SK-N-SH treated with all-trans-retinoic acid at 6 μM for 48 hours (cell line): ENCODE data around the gene ARFRP1.

ENCODE experiments used
- ATAC-seq: fragments of 200-7000 bp; cut with Tn5 transposase; 3 replicates; pipeline ENCODE4 v1.9.1; 2020; ENCODE audit warnings: mild to moderate bottlenecking, moderate library complexity
- BACH2 ChIP-seq: fragments of 250-450 bp; sonication (Bioruptor Pico); IDR thresholded peaks from 2 replicates; pipeline ENCODE4 v1.9.0; 2021; ENCODE audit warnings: mild to moderate bottlenecking, borderline replicate concordance
- CREB5 ChIP-seq: fragments of 250-450 bp; sonication (Bioruptor Pico); IDR thresholded peaks from 2 replicates; pipeline ENCODE4 v1.5.1; 2020; ENCODE audit warnings: low read depth, mild to moderate bottlenecking, moderate library complexity
- CSDC2 ChIP-seq: fragments of 250-450 bp; sonication (Bioruptor Pico); IDR thresholded peaks from 2 replicates; pipeline ENCODE4 v1.5.0; 2020; ENCODE audit warnings: mild to moderate bottlenecking, moderate library complexity
- ESRRG ChIP-seq: fragments of 250-450 bp; sonication (Bioruptor Pico); IDR thresholded peaks from 2 replicates; pipeline ENCODE4 v1.6.1; 2021; ENCODE audit warnings: mild to moderate bottlenecking
- ISL1 ChIP-seq: fragments of 250-450 bp; sonication (Bioruptor Pico); IDR thresholded peaks from 2 replicates; pipeline ENCODE4 v2.1.2; 2022; ENCODE audit warnings: mild to moderate bottlenecking, moderate library complexity
- OSR1 ChIP-seq: fragments of 250-450 bp; sonication (Bioruptor Pico); IDR thresholded peaks from 2 replicates; pipeline ENCODE4 v1.8.0; 2022; ENCODE audit warnings: moderate library complexity, mild to moderate bottlenecking, inconsistent platforms
- PPARA ChIP-seq: fragments of 250-450 bp; sonication (Bioruptor Pico); IDR thresholded peaks from 2 replicates; pipeline ENCODE4 v1.5.0; 2020; ENCODE audit warnings: mild to moderate bottlenecking, borderline replicate concordance
- RARB ChIP-seq: fragments of 250-450 bp; sonication (Bioruptor Pico); IDR thresholded peaks from 2 replicates; pipeline ENCODE4 v1.8.0; 2021; ENCODE audit warnings: mild to moderate bottlenecking, moderate library complexity
- SNAI2 ChIP-seq: fragments of 250-450 bp; sonication (Bioruptor Pico); IDR thresholded peaks from 2 replicates; pipeline ENCODE4 v1.5.0; 2020; ENCODE audit warnings: mild to moderate bottlenecking, moderate library complexity
- TCF4 ChIP-seq: fragments of 250-450 bp; sonication (Bioruptor Pico); IDR thresholded peaks from 2 replicates; pipeline ENCODE4 v1.8.0; 2021; ENCODE audit warnings: mild to moderate bottlenecking, moderate library complexity, borderline replicate concordance
- TOX ChIP-seq: fragments of 250-450 bp; sonication (Bioruptor Pico); IDR thresholded peaks from 2 replicates; pipeline ENCODE4 v1.8.0; 2021; ENCODE audit warnings: mild to moderate bottlenecking, moderate library complexity, borderline replicate concordance
- ZC3H10 ChIP-seq: fragments of 250-450 bp; sonication (Bioruptor Pico); IDR thresholded peaks from 2 replicates; pipeline ENCODE4 v1.5.1; 2021; ENCODE audit warnings: mild to moderate bottlenecking, moderate library complexity
- ZFP3 ChIP-seq: fragments of 250-450 bp; sonication (Bioruptor Pico); IDR thresholded peaks from 2 replicates; pipeline ENCODE4 v1.5.0; 2020; ENCODE audit warnings: mild to moderate bottlenecking, moderate library complexity
- ZFP30 ChIP-seq: fragments of 450-650 bp; formaldehyde crosslinking; IDR thresholded peaks from 2 replicates; pipeline ENCODE4 v1.5.0; 2022; ENCODE audit warnings: mild to moderate bottlenecking, moderate library complexity
- ZNF565 ChIP-seq: fragments of 450-650 bp; formaldehyde crosslinking; conservative IDR thresholded peaks from 2 replicates; pipeline ENCODE4 v1.5.0; 2020; ENCODE audit warnings: low read depth, mild to moderate bottlenecking, moderate library complexity
- ZNF70 ChIP-seq: fragments of 450-650 bp; formaldehyde crosslinking; IDR thresholded peaks from 2 replicates; pipeline ENCODE4 v1.5.0; 2020; ENCODE audit warnings: mild to moderate bottlenecking, moderate library complexity
- ZNF8 ChIP-seq: fragments of 450-650 bp; formaldehyde crosslinking; IDR thresholded peaks from 2 replicates; pipeline ENCODE4 v1.5.0; 2020; ENCODE audit warnings: mild to moderate bottlenecking, moderate library complexity
- TF ChIP-seq, protein P1 (sequence below): fragments of 250-450 bp; sonication (Bioruptor Pico); IDR thresholded peaks from 2 replicates; pipeline ENCODE4 v1.5.1; 2021; ENCODE audit warnings: mild to moderate bottlenecking, moderate library complexity
- TF ChIP-seq, protein P2 (sequence below): fragments of 250-450 bp; sonication (Bioruptor Pico); IDR thresholded peaks from 2 replicates; pipeline ENCODE4 v1.8.0; 2020; ENCODE audit warnings: mild to moderate bottlenecking, moderate library complexity, borderline replicate concordance
- TF ChIP-seq, protein P3 (sequence below): fragments of 250-450 bp; sonication (Bioruptor Pico); IDR thresholded peaks from 2 replicates; pipeline ENCODE4 v1.8.0; 2021; ENCODE audit warnings: low read depth, mild to moderate bottlenecking, moderate library complexity, borderline replicate concordance

Gene ARFRP1

GRCh38 chr20:63702036-63702665 lies 5.6 kb downstream of the ARFRP1 start:
- TF ChIP-seq, protein P1, sequence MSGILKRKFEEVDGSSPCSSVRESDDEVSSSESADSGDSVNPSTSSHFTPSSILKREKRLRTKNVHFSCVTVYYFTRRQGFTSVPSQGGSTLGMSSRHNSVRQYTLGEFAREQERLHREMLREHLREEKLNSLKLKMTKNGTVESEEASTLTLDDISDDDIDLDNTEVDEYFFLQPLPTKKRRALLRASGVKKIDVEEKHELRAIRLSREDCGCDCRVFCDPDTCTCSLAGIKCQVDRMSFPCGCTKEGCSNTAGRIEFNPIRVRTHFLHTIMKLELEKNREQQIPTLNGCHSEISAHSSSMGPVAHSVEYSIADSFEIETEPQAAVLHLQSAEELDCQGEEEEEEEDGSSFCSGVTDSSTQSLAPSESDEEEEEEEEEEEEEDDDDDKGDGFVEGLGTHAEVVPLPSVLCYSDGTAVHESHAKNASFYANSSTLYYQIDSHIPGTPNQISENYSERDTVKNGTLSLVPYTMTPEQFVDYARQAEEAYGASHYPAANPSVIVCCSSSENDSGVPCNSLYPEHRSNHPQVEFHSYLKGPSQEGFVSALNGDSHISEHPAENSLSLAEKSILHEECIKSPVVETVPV (CRISPR knock-in tag): no peak
- no peak for TF ChIP-seq CREB5 (CRISPR knock-in tag)
- no peak for TF ChIP-seq ZNF70 (CRISPR knock-in tag)
- TF ChIP-seq SNAI2 (CRISPR knock-in tag): no peak
- TF ChIP-seq RARB (CRISPR knock-in tag): no peak
- no peak for ATAC-seq

DNA sequence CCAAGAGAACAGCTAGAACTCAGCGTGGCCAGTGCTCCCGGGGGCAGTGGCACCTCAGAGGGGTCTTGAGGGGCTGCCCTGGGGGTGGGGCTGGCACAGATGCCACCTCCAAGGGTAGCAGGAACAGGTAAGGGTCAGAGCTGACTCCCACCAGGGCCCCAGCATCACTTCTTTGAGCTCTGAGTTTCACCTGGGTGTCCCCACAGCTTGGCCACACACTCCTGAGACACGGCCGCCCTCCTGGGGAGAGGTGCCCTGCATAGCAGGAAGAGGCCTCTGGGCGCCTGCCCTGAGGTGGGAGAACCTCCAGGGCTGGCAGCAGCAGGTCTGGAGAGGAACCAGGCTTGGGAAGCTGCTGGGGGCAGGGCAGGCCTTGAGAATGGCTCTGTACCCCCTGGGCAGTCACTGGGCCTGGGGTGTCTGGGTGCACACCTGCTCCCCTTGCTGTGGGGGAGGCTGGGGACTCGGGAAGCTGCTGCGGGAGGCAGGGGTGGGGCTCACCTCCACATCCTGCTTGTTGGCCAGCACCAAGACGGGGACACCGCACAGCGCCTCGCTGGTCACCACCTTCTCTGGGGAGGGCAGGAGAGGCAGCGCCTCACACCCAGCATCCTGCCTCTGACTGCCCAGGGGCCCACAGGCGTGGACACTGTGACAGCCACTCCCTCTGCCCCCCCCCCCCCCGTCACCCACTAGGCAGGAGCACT lies 6.3 kb downstream of the ARFRP1 start:
- TF ChIP-seq OSR1 (CRISPR knock-in tag) (no peak), ZFP30 (no peak), ZNF70 (CRISPR knock-in tag) (no peak)
- TF ChIP-seq, protein P2, sequence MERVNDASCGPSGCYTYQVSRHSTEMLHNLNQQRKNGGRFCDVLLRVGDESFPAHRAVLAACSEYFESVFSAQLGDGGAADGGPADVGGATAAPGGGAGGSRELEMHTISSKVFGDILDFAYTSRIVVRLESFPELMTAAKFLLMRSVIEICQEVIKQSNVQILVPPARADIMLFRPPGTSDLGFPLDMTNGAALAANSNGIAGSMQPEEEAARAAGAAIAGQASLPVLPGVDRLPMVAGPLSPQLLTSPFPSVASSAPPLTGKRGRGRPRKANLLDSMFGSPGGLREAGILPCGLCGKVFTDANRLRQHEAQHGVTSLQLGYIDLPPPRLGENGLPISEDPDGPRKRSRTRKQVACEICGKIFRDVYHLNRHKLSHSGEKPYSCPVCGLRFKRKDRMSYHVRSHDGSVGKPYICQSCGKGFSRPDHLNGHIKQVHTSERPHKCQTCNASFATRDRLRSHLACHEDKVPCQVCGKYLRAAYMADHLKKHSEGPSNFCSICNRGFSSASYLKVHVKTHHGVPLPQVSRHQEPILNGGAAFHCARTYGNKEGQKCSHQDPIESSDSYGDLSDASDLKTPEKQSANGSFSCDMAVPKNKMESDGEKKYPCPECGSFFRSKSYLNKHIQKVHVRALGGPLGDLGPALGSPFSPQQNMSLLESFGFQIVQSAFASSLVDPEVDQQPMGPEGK (CRISPR knock-in tag): no peak
- ATAC-seq: no peak

DNA sequence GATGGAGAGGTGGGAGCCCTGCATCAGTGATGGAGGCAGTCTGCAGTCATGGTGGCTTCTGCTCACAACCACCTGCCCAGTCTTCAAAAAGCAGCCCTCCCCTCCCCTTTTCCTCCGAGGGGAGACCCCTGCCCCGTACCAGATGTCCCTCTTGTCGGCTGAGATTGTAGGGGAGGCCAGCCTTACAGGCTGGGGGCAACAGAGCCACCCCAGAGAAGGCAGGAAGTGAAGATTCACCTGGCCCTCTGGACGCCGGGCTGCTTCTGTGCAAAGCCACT lies 6.8 kb downstream of the ARFRP1 start:
- ATAC-seq: no peak
- no peak for TF ChIP-seq OSR1 (CRISPR knock-in tag)
- no peak for TF ChIP-seq PPARA (CRISPR knock-in tag)
- no peak for TF ChIP-seq SNAI2 (CRISPR knock-in tag)
- TF ChIP-seq ZNF565 (CRISPR knock-in tag): no peak
- no peak for TF ChIP-seq ZC3H10 (CRISPR knock-in tag)
- no peak for TF ChIP-seq ZFP30
- TF ChIP-seq, protein P3, sequence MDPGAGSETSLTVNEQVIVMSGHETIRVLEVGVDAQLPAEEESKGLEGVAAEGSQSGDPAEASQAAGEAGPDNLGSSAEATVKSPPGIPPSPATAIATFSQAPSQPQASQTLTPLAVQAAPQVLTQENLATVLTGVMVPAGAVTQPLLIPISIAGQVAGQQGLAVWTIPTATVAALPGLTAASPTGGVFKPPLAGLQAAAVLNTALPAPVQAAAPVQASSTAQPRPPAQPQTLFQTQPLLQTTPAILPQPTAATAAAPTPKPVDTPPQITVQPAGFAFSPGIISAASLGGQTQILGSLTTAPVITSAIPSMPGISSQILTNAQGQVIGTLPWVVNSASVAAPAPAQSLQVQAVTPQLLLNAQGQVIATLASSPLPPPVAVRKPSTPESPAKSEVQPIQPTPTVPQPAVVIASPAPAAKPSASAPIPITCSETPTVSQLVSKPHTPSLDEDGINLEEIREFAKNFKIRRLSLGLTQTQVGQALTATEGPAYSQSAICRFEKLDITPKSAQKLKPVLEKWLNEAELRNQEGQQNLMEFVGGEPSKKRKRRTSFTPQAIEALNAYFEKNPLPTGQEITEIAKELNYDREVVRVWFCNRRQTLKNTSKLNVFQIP (CRISPR knock-in tag): no peak
- no peak for TF ChIP-seq ZNF70 (CRISPR knock-in tag)
- TF ChIP-seq ISL1: no peak
- TF ChIP-seq, protein P1 (CRISPR knock-in tag): no peak
- TF ChIP-seq ZNF8: no peak
- TF ChIP-seq CSDC2 (CRISPR knock-in tag): no peak
- no peak for TF ChIP-seq ZFP3 (CRISPR knock-in tag)
- TF ChIP-seq TOX (CRISPR knock-in tag): no peak
- TF ChIP-seq CREB5 (CRISPR knock-in tag): no peak
- no peak for TF ChIP-seq ESRRG (CRISPR knock-in tag)
- TF ChIP-seq, protein P2 (CRISPR knock-in tag): no peak
- no peak for TF ChIP-seq BACH2 (CRISPR knock-in tag)
- TF ChIP-seq TCF4 (CRISPR knock-in tag): no peak
